K562 (cell line): ENCODE results near the gene LIAS.

Experiments
- BRF2 ChIP-seq: IDR thresholded peaks from 3 replicates; pipeline ENCODE4 v1.6.1; 2011; ENCODE audit warnings: borderline replicate concordance, mild to moderate bottlenecking; ENCODE audit not compliant: insufficient read length, insufficient read depth
- CTCF ChIP-seq, 3 experiments: IDR thresholded peaks in 2 of 3; conservative IDR thresholded peaks in 1 of 3; 2 replicates each; pipeline ENCODE4 v1.5.1; 2011 to 2012; ENCODE audit warnings: low read length in 3 of 3, mild to moderate bottlenecking in 3 of 3, control low read depth in 2 of 3, improper control_type of control experiment in 1 of 3, inconsistent platforms in 1 of 3, low read depth in 1 of 3, mixed read lengths in 1 of 3, moderate library complexity in 1 of 3; ENCODE audit not compliant: insufficient read depth in 2 of 3
- DNMT1 ChIP-seq: fragments of 450-650 bp; IDR thresholded peaks from 2 replicates; pipeline ENCODE4 v1.6.1; 2016; ENCODE audit warnings: antibody characterized with exemption, mild to moderate bottlenecking
- FOXM1 ChIP-seq, 2 experiments: fragments of 450-650 bp in 1 of 2; sonication (generic) in 1 of 2; formaldehyde crosslinking in 1 of 2; IDR thresholded peaks; 2 replicates each; pipeline versions ENCODE4 v1.6.1 to v1.9.0; 2017 to 2022; ENCODE audit warnings: low read depth in 2 of 2, mild to moderate bottlenecking in 2 of 2, missing genetic modification reagents in 1 of 2, moderate library complexity in 1 of 2
- HIVEP1 ChIP-seq: fragments of 250-450 bp; sonication (Bioruptor Pico); IDR thresholded peaks from 2 replicates; pipeline ENCODE4 v1.4.0; 2020; ENCODE audit warnings: mild to moderate bottlenecking
- KDM1A ChIP-seq, 2 experiments: fragments of 450-650 bp; IDR thresholded peaks; 2 replicates each; pipeline ENCODE4 v1.6.1; 2016; ENCODE audit warnings: mild to moderate bottlenecking in 2 of 2
- NBN ChIP-seq: fragments of 450-650 bp; IDR thresholded peaks from 2 replicates; pipeline ENCODE4 v1.6.1; 2016; ENCODE audit warnings: low read depth, mild to moderate bottlenecking
- RBFOX2 ChIP-seq: fragments of 200-400 bp; formaldehyde crosslinking; IDR thresholded peaks from 2 replicates; pipeline ENCODE4 v1.6.1; 2017; ENCODE audit warnings: low read depth, mild to moderate bottlenecking, low read length, moderate library complexity
- TAF1 ChIP-seq: IDR thresholded peaks from 2 replicates; pipeline ENCODE4 v1.6.1; 2011; ENCODE audit warnings: mild to moderate bottlenecking, low read length, moderate library complexity; ENCODE audit not compliant: insufficient read depth, control insufficient read depth, severe bottlenecking; ENCODE audit errors: extremely low read depth
- USF1 ChIP-seq: sonication (generic); formaldehyde crosslinking; IDR thresholded peaks from 2 replicates; pipeline ENCODE4 v1.9.0; 2022; ENCODE audit warnings: mild to moderate bottlenecking, missing genetic modification reagents
- YY1 ChIP-seq, 3 experiments: IDR thresholded peaks; 2 replicates each; pipeline ENCODE4 v1.6.1; 2011; ENCODE audit warnings: low read length in 2 of 3, mild to moderate bottlenecking in 2 of 3, moderate library complexity in 2 of 3, borderline replicate concordance in 1 of 3, control low read depth in 1 of 3, low read depth in 1 of 3; ENCODE audit not compliant: insufficient read depth in 3 of 3, insufficient replicate concordance in 2 of 3, control insufficient read depth in 1 of 3, insufficient read length in 1 of 3; ENCODE audit errors: extremely low read depth in 1 of 3
- ZC3H11A ChIP-seq: IDR thresholded peaks from 2 replicates; pipeline ENCODE4 v1.6.1; 2012; ENCODE audit warnings: low read depth, low read length, improper control_type of control experiment
- ZNF445 ChIP-seq: fragments of 250-450 bp; sonication (Bioruptor Pico); IDR thresholded peaks from 2 replicates; pipeline ENCODE4 v1.4.0; 2020; ENCODE audit warnings: low read depth, mild to moderate bottlenecking, moderate library complexity

GRCh38 chr4:39466747-39467146 is 7.9 kb downstream of the LIAS start:
- TF ChIP-seq CTCF (IDR thresholded peaks at IDR 0.05 in 2 of 3, conservative IDR thresholded peaks at IDR 0.05 in 1 of 3; ENCODE audit: insufficient read depth in 2 of 3, low read depth in 1 of 3, low read length in 3 of 3), result no peak
- no peak for TF ChIP-seq FOXM1 (IDR thresholded peaks at IDR 0.05; ENCODE audit: low read depth)
- no peak for TF ChIP-seq FOXM1 (CRISPR knock-in tag; IDR thresholded peaks at IDR 0.05; ENCODE audit: low read depth)
- no peak for TF ChIP-seq YY1 (IDR thresholded peaks at IDR 0.05; ENCODE audit: borderline replicate concordance in 1 of 3, control insufficient read depth in 1 of 3, extremely low read depth in 1 of 3, insufficient read depth in 3 of 3, insufficient read length in 1 of 3, insufficient replicate concordance in 2 of 3, low read depth in 1 of 3, low read length in 2 of 3)
- TF ChIP-seq NBN, result no peak
- no peak for TF ChIP-seq KDM1A (IDR thresholded peaks at IDR 0.05)
- no peak for TF ChIP-seq ZC3H11A
- TF ChIP-seq ZNF445, result no peak
- TF ChIP-seq BRF2, result no peak
- no peak for TF ChIP-seq HIVEP1 (CRISPR knock-in tag)
- TF ChIP-seq DNMT1, result no peak
- no peak for TF ChIP-seq RBFOX2
- TF ChIP-seq USF1 (CRISPR knock-in tag), result no peak
- no peak for TF ChIP-seq TAF1
